Heart left ventricle (tissue), 13 donors: ENCODE measurements around the gene ALOX5AP.

Source experiments
- CTCF ChIP-seq, 12 donors: fragments of 200-600 bp; sonication (generic) in 4 of 12; IDR thresholded peaks; one replicate each; pipeline versions ENCODE4 v1.5.0 to v1.8.0; 2018 to 2022; ENCODE audit warnings: antibody characterized with exemption in 12 of 12, mild to moderate bottlenecking in 5 of 12
- POLR2A ChIP-seq, 2 donors: fragments of 450-650 bp; IDR thresholded peaks; one replicate each; pipeline ENCODE4 v1.6.1; 2017; ENCODE audit warnings: antibody characterized with exemption in 2 of 2, mild to moderate bottlenecking in 2 of 2, moderate library complexity in 2 of 2
- donor health status: ischemic (EF 13 %, LVEDD 7.1; RV severe dilation, severe dysfunction).
- donor health status: DM: no; HTN: yes; CAD: no.
- donor health status: DM: no; HTN: no; CAD: no.
- donor health status: ischemic (EF 25% LVEDD 6.9; RV normal size, moderate dysfunction).
- donor health status: ischemic (EF 25% LVEDD 5.7; RV mildly dilated, moderate dysfunction).
- donor health status: ischemic (EF 35%, LVEDD 5.7; RV mildly dilated, moderate dysfunction).
- donor health status: nonischemic (EF 11% LVEDD 7.7; RV severe dilation, severe dysfunction).
- donor health status: DM: yes; HTN: yes; CAD: no.
- donor health status: PGD.
- donor health status: ischemic (EF 29% LVEDD 5.4; RV normal size, mild dysfunction).
- donor health status: nonischemic (EF 23%, LVEDD 6.1; RV moderate dilation, normal function).

- TF ChIP-seq CTCF (IDR thresholded peaks at IDR 0.05) (no peak), POLR2A (IDR thresholded peaks at IDR 0.05) (no peak)
These were observed 69.1 kb downstream of the ALOX5AP start for GRCh38 chr13:30804474-30804873.
